ENCODE data around the gene NRXN2.

NRXN2 gene

GRCh38 chr11:64588701-64589100 is 134.3 kb downstream of the NRXN2 start:
- DNase-seq (ENCODE audit: low read depth) = no peak

- no peak for DNase-seq (ENCODE audit: low read depth)
Observed at GRCh38 chr11:64586366-64586765, 136.6 kb downstream of the NRXN2 start.

DNA sequence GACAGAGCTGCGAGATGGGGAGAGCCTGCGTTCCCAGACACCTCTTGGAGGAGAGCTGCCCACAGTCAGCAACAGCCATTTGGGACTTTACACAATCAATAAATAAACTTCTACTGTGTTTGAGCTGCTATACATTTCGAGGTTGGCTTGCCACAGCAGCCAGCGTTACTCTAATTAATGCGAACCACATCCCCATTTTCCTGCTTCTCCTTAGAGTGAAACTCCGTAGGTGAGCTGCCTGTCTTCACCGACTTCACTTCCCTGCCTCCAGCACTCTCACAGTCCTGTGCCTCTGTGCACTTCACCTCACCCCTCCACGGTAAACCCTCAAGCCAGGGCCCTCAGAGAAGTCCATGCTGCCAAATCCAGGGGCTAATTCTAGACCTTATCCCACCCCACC is 137.8 kb downstream of the NRXN2 start:
- no peak for DNase-seq (ENCODE audit: low read depth)

DNA sequence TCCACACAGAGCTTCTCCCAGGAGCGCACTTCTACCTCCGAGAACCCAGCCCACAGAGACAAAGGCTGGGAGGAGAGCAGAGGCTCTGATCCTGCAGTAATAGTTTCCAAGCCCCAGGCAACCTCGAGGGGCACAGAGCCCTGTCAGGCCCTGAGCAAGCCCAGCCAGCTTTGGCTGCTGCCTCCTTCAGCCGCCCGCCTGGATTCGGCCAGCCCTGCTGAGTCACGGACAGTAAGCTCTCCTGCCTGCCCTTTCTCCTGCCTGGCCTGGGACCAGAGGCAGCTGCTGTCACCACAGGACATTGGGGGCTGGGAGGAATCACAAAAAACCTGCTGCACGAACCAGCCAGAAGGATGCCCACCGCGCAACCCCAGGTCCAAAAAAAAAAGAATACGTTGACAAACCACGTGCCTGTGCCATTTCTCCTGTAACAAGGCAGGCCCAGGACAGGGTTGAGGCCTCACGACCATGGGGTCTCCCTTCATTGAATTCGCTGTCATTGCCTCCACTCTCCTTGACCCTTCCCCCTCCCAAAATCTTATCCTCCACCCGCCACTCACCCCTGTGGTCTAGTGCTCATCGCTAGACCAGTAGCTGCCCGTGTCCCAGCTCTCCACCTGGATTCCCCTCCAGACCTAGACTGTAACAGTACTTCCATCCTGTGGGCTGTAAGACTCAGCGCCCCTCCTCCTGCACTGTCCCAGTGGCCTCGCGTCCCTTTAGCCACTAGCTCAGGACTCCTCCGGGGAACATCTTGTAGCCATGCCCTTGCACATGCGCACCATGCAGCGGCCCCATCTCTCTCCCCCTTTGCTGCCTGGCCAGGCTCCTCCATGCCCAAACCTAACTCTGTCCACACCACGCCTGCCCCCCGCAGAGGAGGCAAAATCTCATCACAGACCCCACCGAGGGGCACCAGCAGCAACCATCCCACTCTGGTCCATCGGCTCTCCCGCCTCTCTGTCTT is 139.4 kb downstream of the NRXN2 start:
- no peak for DNase-seq (ENCODE audit: low read depth)

DNA sequence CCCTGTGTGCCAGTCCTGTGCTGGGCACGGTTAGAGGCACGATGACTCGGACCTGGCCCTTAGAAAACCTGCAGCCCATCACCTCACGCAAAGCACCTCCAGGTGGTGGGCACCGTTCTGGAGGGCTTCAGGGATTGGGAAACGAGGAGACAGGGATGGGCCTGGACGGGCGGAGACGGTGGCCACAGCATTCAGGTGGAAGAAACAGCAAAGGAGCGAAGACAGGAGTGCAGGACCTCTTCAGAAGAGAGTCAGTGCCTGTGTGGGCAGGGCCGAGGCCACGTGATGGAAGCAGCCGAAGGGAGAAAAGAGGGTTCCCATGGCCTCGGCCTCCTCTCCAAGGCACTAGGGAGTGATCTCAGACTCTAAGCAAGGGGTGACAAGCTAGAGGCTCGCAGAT is 140.1 kb downstream of the NRXN2 start:
- no peak for DNase-seq (ENCODE audit: low read depth)

- DNase-seq (ENCODE audit: low read depth) = no peak
Observed at GRCh38 chr11:64581057-64581523, 141.9 kb downstream of the NRXN2 start.

DNA sequence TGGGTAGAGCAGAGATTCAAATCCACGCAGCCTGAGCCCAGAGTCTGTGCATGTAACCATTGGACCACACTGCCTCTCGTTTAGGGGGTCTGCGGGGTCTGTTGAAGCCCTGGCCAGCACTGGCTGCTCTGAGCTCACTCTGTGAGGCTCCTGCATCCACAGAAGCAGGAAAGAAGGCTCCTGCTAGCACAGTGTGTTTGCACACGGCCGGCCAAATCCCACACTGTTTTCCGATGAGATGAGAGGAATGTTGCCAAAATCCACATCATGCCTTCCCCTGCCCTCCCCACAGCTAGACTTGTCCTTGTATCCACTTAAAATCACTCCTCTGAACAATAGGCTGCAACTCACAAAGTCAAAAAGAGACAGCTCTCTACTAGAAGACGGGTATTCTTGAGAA is 142.6 kb downstream of the NRXN2 start:
- DNase-seq (ENCODE audit: low read depth) = no peak

- no peak for DNase-seq (ENCODE audit: low read depth)
Observed at GRCh38 chr11:64577202-64577601, 145.8 kb downstream of the NRXN2 start.

- no peak for DNase-seq (ENCODE audit: low read depth)
Observed at GRCh38 chr11:64572143-64572542, 150.9 kb downstream of the NRXN2 start.

DNA sequence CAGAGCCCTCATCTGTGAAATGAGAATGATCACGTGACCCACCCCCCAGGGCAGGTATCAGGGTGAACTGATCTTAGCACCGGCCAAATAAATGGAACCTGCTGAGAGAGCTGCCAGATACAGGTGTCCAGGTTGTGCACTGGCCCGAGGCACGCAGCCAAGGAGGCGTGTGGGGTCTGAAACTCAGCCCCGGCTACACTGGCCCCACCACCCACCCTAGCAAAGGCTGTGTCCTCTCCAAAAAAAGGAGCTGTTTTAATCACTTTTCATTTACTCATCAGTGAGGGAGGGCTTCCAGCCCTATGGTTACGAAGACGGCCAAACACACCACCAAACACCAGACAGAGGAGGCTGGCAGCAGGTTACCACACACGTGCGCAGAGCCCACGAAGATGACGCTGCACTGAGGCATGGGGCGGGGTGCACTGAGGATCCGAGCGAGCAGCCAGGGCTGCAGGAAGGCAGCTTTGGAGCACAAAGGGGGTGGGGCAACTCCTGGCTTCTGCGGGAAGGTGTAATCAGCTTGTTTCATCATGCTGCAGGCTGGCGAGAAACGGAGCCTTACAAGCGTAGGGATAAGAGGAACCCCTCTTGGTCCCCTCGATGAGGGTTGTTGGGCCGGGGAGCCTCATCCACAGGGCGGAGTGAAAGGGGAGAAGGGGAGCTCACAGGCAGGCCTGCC is 151.4 kb downstream of the NRXN2 start:
- DNase-seq (ENCODE audit: low read depth) = no peak

- DNase-seq (ENCODE audit: low read depth) = no peak
Observed at GRCh38 chr11:64571050-64571409, 152.0 kb downstream of the NRXN2 start.

- DNase-seq (ENCODE audit: low read depth) = no peak
Observed at GRCh38 chr11:64570341-64570740, 152.7 kb downstream of the NRXN2 start.

DNA sequence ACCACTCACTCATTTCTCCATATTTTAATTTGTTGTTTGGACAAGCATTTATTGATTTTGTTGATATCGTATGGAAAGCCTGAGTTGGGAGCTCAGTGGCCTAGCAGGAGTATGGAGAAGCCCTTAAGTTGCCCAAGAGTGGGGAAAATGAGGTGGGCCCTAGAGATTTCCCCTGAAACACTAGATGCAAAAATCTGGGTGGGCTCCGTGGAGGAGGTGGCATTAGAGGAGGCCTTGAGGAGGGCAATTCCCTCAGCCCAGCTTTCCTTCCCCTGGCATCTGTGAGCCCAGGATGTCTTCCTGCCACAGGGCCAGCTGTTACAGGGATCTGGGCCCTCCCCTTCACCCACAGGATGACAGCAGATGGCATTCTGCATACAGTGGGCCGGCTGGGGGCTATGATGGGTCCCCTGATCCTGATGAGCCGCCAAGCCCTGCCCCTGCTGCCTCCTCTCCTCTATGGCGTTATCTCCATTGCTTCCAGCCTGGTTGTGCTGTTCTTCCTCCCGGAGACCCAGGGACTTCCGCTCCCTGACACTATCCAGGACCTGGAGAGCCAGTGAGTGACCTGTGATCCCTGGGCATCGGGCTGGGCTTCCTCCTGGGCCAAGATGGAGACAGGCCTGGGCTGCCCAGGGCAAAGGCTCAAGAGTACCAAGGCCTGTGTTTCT is 153.6 kb downstream of the NRXN2 start:
- DNase-seq (ENCODE audit: low read depth) = no peak

DNA sequence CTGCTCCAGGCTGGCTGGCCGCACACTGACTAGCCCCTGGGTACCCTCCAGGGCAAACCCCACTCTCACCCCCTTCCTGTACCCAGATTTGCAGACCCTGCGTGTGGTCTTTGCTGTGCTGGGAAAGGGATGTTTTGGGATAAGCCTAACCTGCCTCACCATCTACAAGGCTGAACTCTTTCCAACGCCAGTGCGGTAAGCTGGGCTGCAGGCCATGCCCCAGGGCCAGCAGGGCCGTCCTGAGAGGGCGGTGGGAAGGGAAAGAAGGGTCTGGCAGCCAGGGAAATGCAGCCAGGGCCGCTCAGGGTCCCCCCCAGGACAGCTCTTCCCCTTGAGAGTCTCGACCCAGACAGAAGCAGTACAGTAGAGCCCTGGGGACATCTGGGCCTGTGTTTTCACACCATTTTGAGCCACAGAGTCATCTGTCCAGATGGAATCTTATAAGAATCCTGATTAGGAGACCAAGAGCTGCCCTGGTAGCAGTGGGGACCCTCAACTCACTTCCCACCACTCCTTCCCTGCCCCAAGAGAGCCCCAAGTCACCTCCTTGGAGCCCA is 154.3 kb downstream of the NRXN2 start:
- no peak for DNase-seq (ENCODE audit: low read depth)

- DNase-seq (ENCODE audit: low read depth) = no peak
Observed at GRCh38 chr11:64568041-64568571, 154.9 kb downstream of the NRXN2 start.

DNA sequence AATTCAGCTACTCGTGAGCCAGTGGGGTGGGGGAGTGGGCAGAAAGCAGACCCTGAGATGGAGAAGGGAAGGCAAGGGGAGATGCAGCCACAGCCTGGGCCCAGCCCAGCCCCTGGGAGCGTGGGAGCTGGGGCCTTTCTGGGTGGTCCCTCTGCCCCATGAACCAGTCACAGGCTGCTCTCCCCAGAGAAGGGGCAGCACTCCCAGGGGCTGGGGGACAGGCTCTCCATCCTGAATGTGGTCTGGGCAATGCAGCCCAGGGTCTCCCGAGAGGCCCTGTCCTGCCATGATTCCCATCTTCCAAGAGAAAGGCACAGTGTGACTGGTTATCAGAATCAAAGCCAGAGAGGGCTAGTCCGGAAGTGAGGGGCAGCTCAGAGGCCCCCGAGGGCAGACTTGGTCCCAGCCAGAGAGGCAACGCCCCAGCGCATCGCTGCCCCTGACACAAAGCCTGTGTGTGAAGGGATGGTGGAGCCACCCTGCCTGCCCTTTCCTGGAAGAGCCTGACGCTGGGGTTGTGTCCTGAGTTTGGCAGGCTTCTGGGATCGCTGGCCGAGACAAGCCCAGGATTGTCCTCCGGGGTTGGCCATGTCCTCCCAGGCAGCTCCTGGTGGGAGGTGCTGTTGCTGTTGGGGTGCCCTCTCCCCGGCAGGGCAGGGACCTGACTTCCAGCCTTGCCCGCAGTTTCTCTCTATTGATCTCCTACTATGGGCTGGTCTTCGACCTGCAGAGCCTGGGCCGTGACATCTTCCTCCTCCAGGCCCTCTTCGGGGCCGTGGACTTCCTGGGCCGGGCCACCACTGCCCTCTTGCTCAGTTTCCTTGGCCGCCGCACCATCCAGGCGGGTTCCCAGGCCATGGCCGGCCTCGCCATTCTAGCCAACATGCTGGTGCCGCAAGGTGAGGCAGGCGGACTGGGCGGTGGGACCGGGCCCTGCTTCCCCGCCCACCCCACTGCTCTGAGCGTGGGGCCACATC is 155.8 kb downstream of the NRXN2 start:
- DNase-seq (ENCODE audit: low read depth) = no peak

DNA sequence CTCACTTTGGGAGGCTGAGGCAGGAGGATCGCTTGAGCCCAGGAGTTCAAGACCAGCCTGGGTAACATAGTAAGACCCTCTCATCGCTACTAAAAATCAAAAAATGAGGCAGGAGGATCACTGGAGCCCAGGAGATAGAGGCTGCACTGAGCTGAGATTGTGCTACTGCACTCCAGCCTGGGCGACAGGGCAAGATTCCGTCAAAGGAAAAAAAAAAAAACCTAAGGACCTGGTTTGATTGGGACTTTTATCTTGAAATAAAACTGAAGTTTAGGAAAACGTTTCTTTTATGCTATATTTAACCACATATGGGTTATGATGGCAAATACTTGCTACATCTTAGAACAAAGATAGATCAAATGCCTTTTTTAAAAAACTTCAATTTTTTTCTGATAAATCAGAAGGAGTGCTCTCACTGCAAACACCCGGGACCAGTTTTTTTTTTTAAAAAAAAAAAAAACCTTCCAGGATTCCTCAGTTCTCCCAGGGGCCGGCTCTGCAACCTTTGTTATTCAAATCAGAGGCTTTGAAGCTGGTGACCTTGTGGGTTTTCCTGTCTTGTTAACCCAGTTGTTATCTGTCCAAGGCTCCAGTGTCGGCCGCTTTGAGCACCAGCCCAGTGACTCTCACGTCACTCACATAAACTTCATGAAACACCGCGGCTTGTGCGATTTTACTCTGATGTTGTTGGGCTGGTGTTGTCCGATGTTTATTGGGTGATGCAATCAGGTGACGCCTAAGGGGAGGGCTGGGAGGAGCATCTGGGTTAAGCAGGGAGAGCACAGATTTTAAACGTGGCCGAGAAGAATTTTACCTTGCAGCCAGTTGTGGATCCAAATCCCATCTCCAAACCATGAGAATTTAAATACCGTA is 156.7 kb downstream of the NRXN2 start:
- peak; percentile 13 for DNase-seq (ENCODE audit: low read depth)

DNA sequence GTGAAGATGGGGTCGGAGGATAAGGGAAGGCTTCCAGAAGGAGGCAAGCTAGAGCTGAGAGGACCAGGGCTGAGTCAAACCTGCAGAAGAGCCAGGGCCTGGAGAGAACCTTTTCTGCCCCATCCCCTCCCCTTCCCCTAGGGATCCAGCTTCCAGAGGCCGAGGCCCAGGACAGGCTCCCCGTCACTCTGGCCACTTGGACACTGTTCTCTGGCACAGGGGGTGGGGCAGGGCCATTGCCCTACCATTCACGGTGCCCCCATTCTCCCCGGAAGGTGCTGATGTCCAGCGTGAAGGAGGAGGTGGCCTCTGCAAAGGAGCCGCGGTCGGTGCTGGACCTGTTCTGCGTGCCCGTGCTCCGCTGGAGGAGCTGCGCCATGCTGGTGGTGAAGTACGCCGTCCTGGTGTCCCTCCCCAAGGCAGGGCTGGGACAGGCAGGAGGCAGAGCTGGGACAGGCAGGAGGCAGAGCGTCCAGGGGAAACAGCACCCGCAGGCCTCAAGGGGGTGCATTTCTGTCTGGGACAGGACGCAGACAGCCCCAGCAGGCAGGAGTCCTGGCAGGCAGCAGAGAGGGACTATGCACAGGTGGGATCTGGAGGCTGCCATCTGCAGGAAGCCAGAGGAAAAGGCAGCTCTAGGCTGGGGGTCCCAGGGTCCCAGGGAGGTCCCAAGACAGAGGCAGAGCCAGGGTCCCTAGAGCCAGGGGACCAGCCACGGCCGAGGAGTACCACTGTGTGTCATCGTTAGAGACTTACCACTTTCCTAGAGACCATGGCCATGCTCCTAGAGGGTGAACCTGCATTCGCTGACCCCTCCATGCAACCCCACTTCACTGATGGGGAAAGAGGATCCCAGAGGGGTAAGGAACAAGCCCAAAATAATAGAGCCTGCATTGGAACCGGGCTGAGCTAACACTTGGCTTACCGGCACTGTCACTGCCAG is 157.8 kb downstream of the NRXN2 start:
- no peak for DNase-seq (ENCODE audit: low read depth)

DNA sequence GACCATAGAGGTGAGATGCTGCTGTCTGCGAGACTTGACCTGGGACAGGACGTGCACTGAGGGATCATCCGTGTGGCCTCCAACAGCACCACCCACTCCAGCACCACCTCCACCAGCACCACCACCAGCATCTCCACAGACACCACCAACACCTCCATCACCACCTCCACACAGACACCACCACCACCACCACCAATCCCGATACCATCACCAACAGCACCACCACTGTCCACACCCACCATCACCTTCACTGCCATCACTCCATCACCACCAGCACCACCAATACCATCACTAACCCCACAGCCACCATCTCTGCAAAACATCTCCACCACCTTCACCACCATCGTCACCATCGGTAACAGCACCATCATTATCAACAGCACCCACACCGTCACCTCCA is 158.6 kb downstream of the NRXN2 start:
- DNase-seq (ENCODE audit: low read depth) = no peak

All from activated T-cell treated with anti-CD3 and anti-CD28 coated beads for 48 hours (primary cell).